Stimulated activated CD4-positive, alpha-beta T cell treated with anti-CD3 and anti-CD28 coated beads, Interleukin-4, amount 100 ng/mL, for 4 hours (primary cell): ENCODE measurements around the gene LDLRAD4.

Experiments
- DNase-seq, 2 experiments: peaks; one replicate each; pipeline ENCODE4 v3.0.0-alpha.2; 2020

Gene LDLRAD4

GRCh38 chr18:13566941-13567746 lies 348.6 kb downstream of the LDLRAD4 start:
- no peak for DNase-seq

GRCh38 chr18:13568443-13569392 lies 350.2 kb downstream of the LDLRAD4 start:
- peak in 1 of 2 experiments; percentile 28 for DNase-seq

- DNase-seq = no peak
Observed at GRCh38 chr18:13570216-13570615, 351.7 kb downstream of the LDLRAD4 start.

- no peak for DNase-seq
Observed at GRCh38 chr18:13570856-13571495, 352.4 kb downstream of the LDLRAD4 start.

- DNase-seq = no peak
Observed at GRCh38 chr18:13572148-13572547, 353.6 kb downstream of the LDLRAD4 start.

- DNase-seq = no peak
Observed at GRCh38 chr18:13572721-13573120, 354.2 kb downstream of the LDLRAD4 start.

GRCh38 chr18:13573750-13574149 lies 355.2 kb downstream of the LDLRAD4 start:
- DNase-seq = no peak

- DNase-seq = no peak
Observed at GRCh38 chr18:13574355-13574754, 355.8 kb downstream of the LDLRAD4 start.

- no peak for DNase-seq
Observed at GRCh38 chr18:13574761-13575160, 356.2 kb downstream of the LDLRAD4 start.

GRCh38 chr18:13576598-13576997 lies 358.0 kb downstream of the LDLRAD4 start:
- DNase-seq = no peak

- peak; percentile 23 to 37 for DNase-seq
Observed at GRCh38 chr18:13577091-13577697, 358.6 kb downstream of the LDLRAD4 start.

- DNase-seq = no peak
Observed at GRCh38 chr18:13577781-13578180, 359.2 kb downstream of the LDLRAD4 start.

GRCh38 chr18:13578400-13578799 lies 359.8 kb downstream of the LDLRAD4 start:
- DNase-seq = no peak

GRCh38 chr18:13579874-13580273 lies 361.3 kb downstream of the LDLRAD4 start:
- DNase-seq = no peak

GRCh38 chr18:13580351-13580750 lies 361.8 kb downstream of the LDLRAD4 start:
- no peak for DNase-seq

- no peak for DNase-seq
Observed at GRCh38 chr18:13580991-13581390, 362.4 kb downstream of the LDLRAD4 start.

GRCh38 chr18:13581496-13582177 lies 363.1 kb downstream of the LDLRAD4 start:
- DNase-seq = no peak

GRCh38 chr18:13582178-13582670 lies 363.7 kb downstream of the LDLRAD4 start:
- no peak for DNase-seq

- no peak for DNase-seq
Observed at GRCh38 chr18:13583576-13584550, 365.3 kb downstream of the LDLRAD4 start.

- DNase-seq = no peak
Observed at GRCh38 chr18:13584825-13585224, 366.3 kb downstream of the LDLRAD4 start.
